Skin epidermis (tissue), 12 donors: ENCODE data around the gene TRIOBP.
"Not testable (repeated sequence)": the region's sequence is repeated elsewhere in the genome, so short reads cannot be mapped to it uniquely, and the experiment has no call there.

Source experiments
- H3K27ac ChIP-seq, 21 experiments: fragments of 200-600 bp; sonication (generic) in 11 of 21; one replicate each; pipeline ENCODE4 v1.5.0; 2020; ENCODE audit warnings: mild to moderate bottlenecking in 3 of 21, inconsistent platforms in 2 of 21, moderate library complexity in 2 of 21
- H3K4me3 ChIP-seq, 7 experiments: fragments of 200-600 bp; sonication (generic) in 2 of 7; one replicate each; pipeline ENCODE4 v1.5.0; 2020; ENCODE audit warnings: inconsistent platforms in 2 of 7, mild to moderate bottlenecking in 2 of 7, moderate library complexity in 1 of 7

TRIOBP gene

GRCh38 chr22:37796079-37796478 lies 99.2 kb downstream of the TRIOBP start:
- Histone ChIP-seq H3K4me3 (no peak overlapping the region), H3K27ac (no peak overlapping the region)

DNA sequence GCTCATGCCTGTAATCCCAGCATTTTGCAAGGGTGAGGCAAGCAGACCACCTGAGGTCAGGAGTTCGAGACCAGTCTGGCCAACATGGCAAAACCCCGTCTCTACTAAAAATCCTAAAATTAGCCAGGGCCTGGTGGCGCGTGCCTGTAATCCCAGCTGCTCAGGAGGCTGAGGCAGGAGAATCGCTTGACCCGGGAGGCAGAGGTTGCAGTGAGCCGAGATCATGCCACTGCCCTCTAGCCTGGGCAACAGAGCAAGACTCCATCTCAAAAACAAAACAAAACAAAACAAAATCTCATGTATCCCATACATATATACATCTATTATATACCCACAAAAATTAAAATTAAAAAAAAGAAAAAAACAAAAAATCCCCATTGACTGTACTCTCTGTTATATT lies 100.4 kb downstream of the TRIOBP start:
- not testable (repeated sequence) for H3K4me3 ChIP-seq, H3K27ac ChIP-seq

DNA sequence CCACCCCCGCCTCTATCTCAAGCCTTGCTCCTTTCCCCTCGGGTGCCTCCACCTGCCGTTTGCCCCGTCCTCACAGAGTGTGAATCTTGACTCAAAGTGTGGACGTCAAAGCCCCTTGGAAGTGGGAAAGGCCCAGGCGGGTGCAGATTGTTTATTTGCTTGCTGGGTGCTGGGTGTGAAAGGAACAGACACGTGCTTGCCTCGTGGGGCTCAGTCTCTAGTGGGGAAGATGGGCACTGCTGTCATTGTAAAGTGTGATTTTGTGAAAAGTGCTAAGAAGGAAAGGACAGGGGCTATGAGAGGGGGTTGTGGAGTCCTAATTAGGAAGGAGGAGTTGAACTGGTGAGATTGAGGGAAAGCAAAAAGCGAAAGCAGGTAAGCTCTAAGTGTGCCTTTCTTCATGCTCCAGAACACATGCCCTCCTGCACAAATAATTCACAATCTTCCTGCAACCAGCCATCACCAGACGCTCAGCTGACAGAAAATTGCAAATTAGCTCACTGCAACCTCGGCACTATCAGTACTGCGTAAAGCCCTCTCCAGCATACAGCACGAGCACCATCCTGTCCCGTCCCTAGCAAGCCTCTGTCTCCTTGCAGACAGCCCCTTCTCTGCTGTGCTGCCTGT lies 101.1 kb downstream of the TRIOBP start:
- no peak overlapping the region for H3K27ac ChIP-seq
- H3K4me3 ChIP-seq = no peak overlapping the region

- H3K4me3 ChIP-seq, H3K27ac ChIP-seq: not testable (repeated sequence)
Observed at GRCh38 chr22:37799979-37800378, 103.1 kb downstream of the TRIOBP start.

GRCh38 chr22:37801946-37802309 lies 105.1 kb downstream of the TRIOBP start:
- H3K27ac ChIP-seq = peak overlapping the region in 13 of 21 experiments; percentile 51 to 83 (median 74)
- peak overlapping the region; percentile 38 to 71 (median 53) for H3K4me3 ChIP-seq

- Histone ChIP-seq H3K27ac (peak overlapping the region in 20 of 21 experiments; percentile 28 to 83 (median 70)), H3K4me3 (peak overlapping the region; percentile 38 to 71 (median 53))
Observed at GRCh38 chr22:37802310-37803194, 105.7 kb downstream of the TRIOBP start.

DNA sequence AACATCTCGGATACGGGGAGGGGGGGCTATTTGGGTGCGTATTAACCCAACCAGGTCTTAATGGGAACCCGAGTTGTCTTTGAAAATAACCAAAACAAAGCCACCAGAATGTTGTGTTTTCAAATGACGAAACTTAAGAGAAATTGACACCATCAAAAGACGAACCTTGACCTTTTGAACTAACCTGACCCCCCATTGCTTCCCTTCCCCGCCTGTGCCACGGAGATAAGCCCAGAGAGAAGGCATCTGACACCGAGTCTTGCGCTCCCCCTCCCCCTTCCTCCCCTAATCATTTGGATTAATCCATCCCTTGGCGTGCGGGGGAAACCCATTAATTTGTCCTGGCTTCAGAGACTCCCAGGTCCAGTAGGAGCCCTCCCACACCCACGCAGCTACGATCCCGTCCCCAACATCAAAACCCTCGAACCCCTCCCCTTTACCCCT lies 106.4 kb downstream of the TRIOBP start:
- peak overlapping the region in 2 of 7 experiments; percentile 54 to 55 for H3K4me3 ChIP-seq
- peak overlapping the region in 4 of 21 experiments; percentile 61 to 80 (median 76) for H3K27ac ChIP-seq

DNA sequence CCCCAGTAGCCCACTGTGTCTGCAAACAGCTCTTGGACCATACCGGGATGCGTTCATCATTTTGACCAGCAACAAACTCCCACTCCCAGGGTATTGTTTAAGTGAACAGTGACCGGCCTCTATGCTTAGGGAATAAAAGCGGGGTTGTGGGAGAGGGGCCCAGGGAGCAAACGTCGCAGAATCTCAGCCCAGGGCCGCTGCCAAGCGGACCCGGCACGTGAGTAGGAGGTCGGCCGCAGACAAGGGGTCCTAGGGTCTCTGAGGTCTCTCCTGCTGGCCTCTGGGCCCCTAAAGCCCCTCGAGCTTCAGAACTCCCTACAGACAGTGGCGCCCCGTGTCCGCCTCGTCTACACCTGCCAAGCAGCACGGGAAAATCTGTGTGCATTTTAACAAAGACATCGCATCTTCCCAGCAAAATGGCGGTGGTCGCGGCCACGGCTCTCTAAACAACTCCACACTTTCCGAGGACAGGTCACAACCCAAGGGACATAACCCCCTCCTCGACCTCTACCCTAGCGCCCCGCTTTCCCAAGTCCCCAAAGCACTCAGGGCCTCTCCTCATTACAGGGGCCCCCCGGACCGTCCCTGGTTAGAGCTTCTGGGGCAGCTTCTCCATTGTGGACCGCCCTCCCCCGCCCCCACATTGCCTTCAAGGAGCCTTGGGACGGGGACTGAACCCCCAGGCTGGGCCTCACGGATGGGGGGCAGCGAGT lies 106.9 kb downstream of the TRIOBP start:
- Histone ChIP-seq H3K27ac (peak overlapping the region in 15 of 21 experiments; percentile 5 to 97 (median 89)), H3K4me3 (peak overlapping the region in 5 of 7 experiments; percentile 40 to 63 (median 52))

GRCh38 chr22:37804352-37804880 lies 107.6 kb downstream of the TRIOBP start:
- Histone ChIP-seq H3K27ac (peak overlapping the region; percentile 56 to 97 (median 88)), H3K4me3 (peak overlapping the region; percentile 40 to 63 (median 52))

GRCh38 chr22:37804881-37805809 lies 108.3 kb downstream of the TRIOBP start:
- H3K27ac ChIP-seq = peak overlapping the region; percentile 56 to 97 (median 88)
- H3K4me3 ChIP-seq = peak overlapping the region; percentile 40 to 63 (median 52)

DNA sequence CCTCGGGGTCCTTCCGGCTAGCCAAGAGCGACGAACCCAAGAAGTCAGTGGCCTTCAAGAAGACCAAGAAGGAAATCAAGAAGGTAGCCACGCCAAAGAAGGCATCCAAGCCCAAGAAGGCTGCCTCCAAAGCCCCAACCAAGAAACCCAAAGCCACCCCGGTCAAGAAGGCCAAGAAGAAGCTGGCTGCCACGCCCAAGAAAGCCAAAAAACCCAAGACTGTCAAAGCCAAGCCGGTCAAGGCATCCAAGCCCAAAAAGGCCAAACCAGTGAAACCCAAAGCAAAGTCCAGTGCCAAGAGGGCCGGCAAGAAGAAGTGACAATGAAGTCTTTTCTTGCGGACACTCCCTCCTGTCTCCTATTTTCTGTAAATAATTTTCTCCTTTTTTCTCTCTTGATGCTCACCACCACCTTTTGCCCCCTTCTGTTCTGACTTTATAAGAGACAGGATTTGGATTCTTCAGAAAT lies 109.0 kb downstream of the TRIOBP start:
- Histone ChIP-seq H3K4me3 (peak overlapping the region; percentile 40 to 63 (median 52)), H3K27ac (peak overlapping the region in 20 of 21 experiments; percentile 56 to 97 (median 88))

- H3K4me3 ChIP-seq = peak overlapping the region; percentile 40 to 63 (median 52)
- peak overlapping the region in 13 of 21 experiments; percentile 3 to 97 (median 78) for H3K27ac ChIP-seq
Observed at GRCh38 chr22:37806409-37807333, 109.8 kb downstream of the TRIOBP start.

GRCh38 chr22:37807410-37808293 lies 110.8 kb downstream of the TRIOBP start, which contains the start of gene GCAT:
Gene GCAT, plus strand, starts transcription at chr22:37807934. Its CDS starts 34 bp downstream, at chr22:37807968.
- Histone ChIP-seq H3K4me3 (peak within 1 kb of the TSS; percentile 40 to 63 (median 52)), H3K27ac (peak within 1 kb of the TSS in 16 of 21 experiments; percentile 3 to 97 (median 57))

- Histone ChIP-seq H3K4me3 (peak overlapping the region; percentile 40 to 63 (median 52)), H3K27ac (peak overlapping the region in 9 of 21 experiments; percentile 3 to 60 (median 14))
Observed at GRCh38 chr22:37808294-37808657, 111.4 kb downstream of the TRIOBP start.

- H3K4me3 ChIP-seq = no peak overlapping the region
- H3K27ac ChIP-seq = no peak overlapping the region
Observed at GRCh38 chr22:37809672-37810333, 113.0 kb downstream of the TRIOBP start.

DNA sequence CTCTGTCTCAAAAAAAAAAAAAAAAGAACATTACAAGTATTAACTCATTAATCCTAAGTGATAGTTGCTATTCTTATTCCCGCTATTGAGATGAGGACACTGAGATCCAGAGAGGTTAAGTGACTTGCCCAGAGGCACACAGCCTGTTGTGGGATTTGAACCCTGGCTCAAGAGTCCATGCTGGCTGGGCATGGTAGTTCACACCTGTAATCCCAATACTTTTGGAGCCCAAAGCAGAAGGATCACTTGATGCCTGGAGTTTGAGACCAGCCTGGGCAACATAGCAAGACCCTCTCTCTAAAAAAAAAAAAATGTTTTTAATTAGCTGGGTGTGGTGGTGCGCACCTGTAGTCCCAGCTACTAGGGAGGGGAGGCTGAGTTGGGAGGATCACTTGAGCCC lies 115.0 kb downstream of the TRIOBP start:
- no peak overlapping the region for H3K4me3 ChIP-seq
- no peak overlapping the region for H3K27ac ChIP-seq
